ENCODE results near the gene PHETA1.
"Not testable (repeated sequence)": the region's sequence is repeated elsewhere in the genome, so short reads cannot be mapped to it uniquely, and the experiment has no call there.

PHETA1 gene

DNA sequence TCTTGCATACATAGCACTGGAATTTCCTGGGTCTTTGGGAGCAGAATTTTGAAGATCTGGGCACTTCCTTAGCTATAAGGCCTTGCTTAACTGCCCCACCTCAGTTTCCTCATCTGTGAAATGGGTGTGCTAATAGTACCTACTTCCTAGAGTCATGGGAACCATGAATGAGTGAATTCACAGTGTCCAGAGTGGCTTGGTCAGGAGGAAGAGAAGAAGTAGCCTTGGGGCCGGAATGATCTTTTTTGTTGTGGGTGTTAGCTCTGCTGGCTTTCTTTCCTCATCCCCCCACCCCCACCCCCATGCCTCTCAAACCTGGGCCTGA is 39.2 kb upstream of the PHETA1 start:
- H3K9me3 Mint-ChIP-seq, result no peaks in the 10 kb centered on the region
- H3K36me3 Mint-ChIP-seq, result no peaks in the 10 kb centered on the region
- H3K27ac Mint-ChIP-seq, result peak overlapping the region; percentile 76
- peak overlapping the region; percentile 90 for H3K4me3 Mint-ChIP-seq
- H3K27me3 Mint-ChIP-seq, result no peaks in the 10 kb centered on the region
- peaks cover 61% of the 10 kb centered on the region for H3K4me1 Mint-ChIP-seq

DNA sequence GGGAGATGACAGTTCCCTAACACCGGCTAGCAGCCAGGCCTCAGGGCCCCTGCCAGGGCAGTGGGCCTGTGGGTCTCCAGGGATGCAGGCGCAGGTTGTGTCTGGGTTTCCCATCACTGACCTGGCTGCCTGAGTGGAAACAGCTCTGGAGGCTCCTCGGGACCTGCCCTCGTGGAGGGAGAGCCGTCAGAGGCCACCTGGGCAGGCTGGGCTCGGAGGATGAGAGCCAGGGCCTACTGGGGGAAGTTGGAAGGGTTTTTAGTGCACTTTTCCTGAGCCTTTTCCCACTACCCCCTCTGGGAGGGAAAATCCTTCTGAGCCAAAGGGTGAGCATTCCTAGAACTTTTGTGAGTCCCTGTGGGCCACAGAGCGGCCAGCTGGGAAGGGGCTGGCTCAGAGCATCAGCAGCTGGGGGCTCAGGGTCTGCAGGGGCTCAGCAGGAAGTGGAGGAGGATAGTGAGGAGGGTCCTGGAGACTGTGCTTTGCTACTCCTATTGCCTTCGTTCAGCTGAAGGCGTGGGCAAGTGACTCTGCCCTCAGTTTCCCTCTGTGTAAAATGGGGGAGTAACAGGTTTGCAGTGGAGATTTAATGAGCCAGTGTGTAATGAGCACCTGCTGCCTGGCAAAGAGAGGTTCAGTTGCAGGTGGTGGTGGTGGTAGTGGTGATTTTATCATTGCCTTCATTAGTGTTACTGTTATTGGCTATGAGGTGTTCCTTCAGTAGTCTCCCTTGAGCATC is 38.7 kb upstream of the PHETA1 start:
- no peaks in the 10 kb centered on the region for H3K36me3 Mint-ChIP-seq
- no peaks in the 10 kb centered on the region for H3K9me3 Mint-ChIP-seq
- no peaks in the 10 kb centered on the region for H3K27me3 Mint-ChIP-seq
- peaks cover 60% of the 10 kb centered on the region for H3K4me1 Mint-ChIP-seq
- H3K4me3 Mint-ChIP-seq, result peak overlapping the region; percentile 90
- H3K27ac Mint-ChIP-seq, result peak overlapping the region; percentile 76

DNA sequence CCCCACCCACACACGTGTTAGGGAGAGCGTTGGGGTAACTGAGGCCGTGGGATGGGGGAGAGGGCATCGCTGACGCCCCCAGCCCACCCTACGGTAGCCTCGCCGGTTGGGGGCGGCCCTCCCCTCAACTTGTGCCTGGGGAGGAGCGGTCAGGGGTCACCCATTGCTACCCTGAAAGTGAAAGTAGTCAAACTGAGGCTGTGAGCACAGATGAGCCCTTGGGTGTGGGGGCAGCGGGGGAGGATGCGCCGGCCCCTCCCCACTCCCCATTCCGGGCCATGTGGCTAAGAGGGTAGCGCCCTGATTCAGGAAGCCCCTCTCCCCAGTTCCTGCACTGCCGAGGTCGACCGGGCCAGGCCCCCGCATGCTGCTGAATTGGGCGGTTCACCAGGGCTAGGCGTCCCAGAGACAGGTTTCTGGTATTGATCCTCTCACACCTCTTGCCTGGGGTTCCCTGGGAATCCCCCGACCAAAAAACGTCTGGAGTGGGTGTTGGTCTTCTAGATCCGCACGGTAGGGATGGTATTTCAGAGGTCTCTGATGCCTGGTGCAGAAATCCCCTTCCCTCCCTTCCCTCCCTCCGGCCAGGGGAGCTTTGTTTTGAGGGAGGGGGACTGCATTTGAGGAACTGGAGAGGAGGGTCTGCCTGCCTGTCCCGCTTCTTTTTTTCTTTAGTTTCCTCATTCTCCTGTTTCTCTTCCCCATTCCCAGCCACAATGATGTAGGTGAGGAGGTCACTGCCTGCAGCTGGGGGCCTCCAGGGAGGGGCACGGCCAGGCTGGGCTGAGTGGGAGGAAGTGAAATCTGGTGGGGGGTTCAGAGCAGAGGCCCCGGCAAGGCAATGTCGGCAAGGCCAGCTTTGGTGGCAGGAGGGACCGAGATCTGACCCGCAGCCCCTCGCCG is 37.8 kb upstream of the PHETA1 start:
- Mint-ChIP-seq H3K4me3 (peak overlapping the region; percentile 90), H3K9me3 (no peaks in the 10 kb centered on the region), H3K27ac (peak overlapping the region; percentile 79), H3K36me3 (no peaks in the 10 kb centered on the region), H3K27me3 (no peaks in the 10 kb centered on the region), H3K4me1 (peaks cover 52% of the 10 kb centered on the region)

DNA sequence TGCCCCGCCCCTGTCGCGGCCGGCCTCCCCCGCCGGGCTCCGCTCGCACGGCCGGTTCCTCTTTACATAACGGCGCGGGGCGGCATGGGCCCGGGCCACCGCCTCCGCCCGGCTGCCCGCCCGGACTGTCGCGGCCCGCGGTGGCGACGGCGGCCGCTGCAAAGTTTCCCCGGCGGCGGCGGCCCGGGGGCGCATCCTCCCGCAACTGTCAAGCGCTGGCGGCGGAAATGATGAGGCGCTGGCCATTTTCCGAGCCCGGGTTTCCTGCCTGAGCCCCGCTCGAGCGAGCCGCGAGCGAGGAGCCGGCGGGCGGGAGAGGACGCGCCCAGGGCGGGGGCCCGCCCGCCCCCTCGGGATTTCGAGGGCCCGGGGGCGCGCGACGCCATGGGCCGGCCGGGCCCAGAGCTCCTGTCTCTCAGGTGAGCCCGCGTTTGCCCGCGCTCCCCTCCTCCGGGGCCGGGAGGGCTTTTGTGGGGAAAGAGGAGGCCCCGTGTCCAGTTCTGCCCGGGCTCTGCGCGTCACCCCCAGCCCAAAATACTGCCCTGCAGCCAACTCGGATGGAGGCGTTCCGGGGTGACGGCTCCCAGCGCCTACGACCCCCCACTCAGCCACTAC is 37.1 kb upstream of the PHETA1 start, which contains the start of gene SH2B3:
Gene SH2B3, plus strand, starts transcription at position 65 of the 615 bp plus-strand sequence. CDS start 12,223 bp downstream, outside the sequence.
- peaks cover 50% of the 10 kb centered on the region for H3K4me1 Mint-ChIP-seq
- H3K4me3 Mint-ChIP-seq, result peak within 1 kb of the TSS; percentile 96
- no peaks in the 10 kb centered on the region for H3K9me3 Mint-ChIP-seq
- peak within 1 kb of the TSS; percentile 99 for H3K27ac Mint-ChIP-seq
- no peaks in the 10 kb centered on the region for H3K36me3 Mint-ChIP-seq
- H3K27me3 Mint-ChIP-seq, result no peaks in the 10 kb centered on the region

DNA sequence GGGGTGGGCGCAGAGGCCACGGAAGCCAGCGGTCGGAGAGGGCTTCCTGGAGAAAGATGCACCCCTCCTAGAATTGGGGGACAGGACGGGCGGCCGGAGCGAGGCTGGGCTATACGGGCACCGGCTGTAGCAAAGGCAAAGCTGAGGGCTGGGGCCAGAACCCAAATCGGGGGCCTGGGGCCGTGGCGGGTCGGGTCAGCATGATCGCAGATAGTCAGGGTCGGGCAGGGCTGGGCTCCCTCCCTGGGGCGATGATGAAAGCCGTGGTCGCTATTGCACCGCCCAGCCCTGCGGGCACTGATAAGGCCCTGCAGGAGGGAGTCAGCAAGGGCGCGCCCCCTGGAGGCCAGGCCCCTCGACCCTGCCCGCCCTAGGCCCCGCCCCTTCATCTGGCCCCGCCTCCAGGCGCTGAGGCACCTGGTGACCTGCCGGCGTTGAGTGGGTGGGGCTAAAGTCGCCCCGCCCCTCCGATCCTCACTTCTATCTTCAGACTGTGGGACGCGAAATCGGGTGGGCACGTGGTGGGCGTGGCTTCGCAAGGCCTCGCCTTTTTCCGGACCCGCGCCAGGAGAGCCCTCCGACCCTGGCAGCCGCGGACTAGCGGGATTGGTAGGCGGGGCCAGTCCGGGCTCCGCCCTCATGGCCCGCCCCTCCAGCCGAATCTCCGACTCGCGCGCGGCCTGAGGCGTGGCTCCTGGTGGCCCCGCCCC is 36.4 kb upstream of the PHETA1 start:
- Mint-ChIP-seq H3K36me3 (no peaks in the 10 kb centered on the region), H3K27me3 (no peaks in the 10 kb centered on the region), H3K4me3 (peak overlapping the region; percentile 96), H3K9me3 (no peaks in the 10 kb centered on the region), H3K4me1 (peaks cover 44% of the 10 kb centered on the region), H3K27ac (peak overlapping the region; percentile 99)

DNA sequence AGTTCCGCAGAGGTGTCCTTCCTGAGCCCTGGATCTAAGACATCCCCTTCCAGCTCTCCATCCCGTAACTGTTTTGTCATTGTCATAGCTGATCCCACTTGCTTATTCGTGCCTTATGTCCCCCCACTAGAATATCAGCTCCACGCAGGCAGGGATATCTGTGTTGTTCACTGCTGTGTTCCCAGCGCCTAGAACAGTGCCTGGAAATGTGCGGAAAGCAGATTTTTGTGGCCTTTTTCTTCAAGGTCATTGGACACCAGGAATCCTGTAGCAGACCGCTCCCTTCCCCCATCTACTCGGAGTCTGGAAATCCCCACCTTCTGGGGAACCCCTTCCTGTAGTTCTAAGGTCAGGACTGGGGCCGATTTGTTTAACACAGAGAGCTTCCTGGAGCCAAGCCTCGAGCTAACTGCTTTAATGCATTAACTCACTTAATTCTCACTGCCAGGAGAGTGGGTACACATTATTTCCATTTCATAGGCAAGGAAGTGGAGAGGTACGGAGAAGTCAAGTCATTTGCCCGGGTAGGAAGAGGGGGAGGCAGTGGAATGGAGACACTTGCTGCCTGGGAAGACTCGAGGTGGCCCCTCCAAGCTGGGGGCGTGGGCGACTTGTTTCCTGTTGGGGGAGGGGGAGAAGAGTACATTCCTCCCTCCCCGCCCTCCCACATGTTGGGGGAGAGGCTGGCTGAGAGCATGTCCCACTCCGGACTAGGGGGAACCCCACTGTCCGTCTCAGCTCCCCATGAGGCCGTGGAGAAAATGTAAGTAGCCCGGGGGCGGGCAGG is 35.7 kb upstream of the PHETA1 start:
- Mint-ChIP-seq H3K4me3 (peak overlapping the region; percentile 96), H3K4me1 (peaks cover 48% of the 10 kb centered on the region), H3K27ac (peak overlapping the region; percentile 99), H3K27me3 (no peaks in the 10 kb centered on the region), H3K36me3 (no peaks in the 10 kb centered on the region), H3K9me3 (no peaks in the 10 kb centered on the region)

DNA sequence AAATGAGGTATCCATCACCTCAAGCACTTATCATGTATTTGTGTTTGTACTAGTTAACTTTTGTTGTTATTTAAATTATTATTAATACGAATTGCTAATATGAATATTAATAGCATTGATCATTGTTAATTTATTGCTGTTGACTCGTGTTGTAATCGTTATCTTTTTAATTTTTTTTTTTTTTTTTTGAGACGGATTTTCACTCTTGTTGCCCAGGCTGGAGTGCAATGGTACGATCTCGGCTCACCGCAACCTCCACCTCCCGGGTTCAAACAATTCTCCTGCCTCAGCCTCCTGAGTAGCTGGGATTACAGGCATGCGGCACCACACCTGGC is 33.6 kb upstream of the PHETA1 start:
- not testable (repeated sequence) for H3K27me3 Mint-ChIP-seq, H3K27ac Mint-ChIP-seq, H3K9me3 Mint-ChIP-seq, H3K4me3 Mint-ChIP-seq, H3K36me3 Mint-ChIP-seq
- peaks cover 43% of the 10 kb centered on the region for H3K4me1 Mint-ChIP-seq

DNA sequence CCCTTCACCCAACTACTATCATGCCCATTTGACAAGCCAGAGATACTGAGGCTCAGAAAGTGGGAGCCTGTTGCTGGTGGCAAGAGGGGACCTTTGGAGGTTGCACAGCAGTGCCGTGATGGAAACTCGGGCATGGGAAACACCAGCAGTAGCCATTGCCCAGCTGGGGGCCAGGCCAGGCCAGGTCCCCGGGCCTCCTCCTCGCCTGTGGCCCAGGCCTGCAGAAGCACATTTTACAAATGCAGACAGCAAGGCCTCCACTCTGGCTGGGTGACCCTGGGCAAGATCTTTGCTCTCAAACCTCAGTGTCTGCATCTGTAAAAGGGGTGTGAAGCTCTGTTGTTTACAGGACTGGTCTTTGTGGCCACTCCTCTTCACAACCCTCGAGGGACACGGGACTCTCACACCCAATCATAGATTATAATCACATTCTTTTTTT is 32.3 kb upstream of the PHETA1 start:
- no peaks in the 10 kb centered on the region for H3K9me3 Mint-ChIP-seq
- H3K27ac Mint-ChIP-seq, result no peak overlapping the region
- no peaks in the 10 kb centered on the region for H3K27me3 Mint-ChIP-seq
- no peak overlapping the region for H3K4me3 Mint-ChIP-seq
- H3K4me1 Mint-ChIP-seq, result peaks cover 52% of the 10 kb centered on the region
- H3K36me3 Mint-ChIP-seq, result no peaks in the 10 kb centered on the region

DNA sequence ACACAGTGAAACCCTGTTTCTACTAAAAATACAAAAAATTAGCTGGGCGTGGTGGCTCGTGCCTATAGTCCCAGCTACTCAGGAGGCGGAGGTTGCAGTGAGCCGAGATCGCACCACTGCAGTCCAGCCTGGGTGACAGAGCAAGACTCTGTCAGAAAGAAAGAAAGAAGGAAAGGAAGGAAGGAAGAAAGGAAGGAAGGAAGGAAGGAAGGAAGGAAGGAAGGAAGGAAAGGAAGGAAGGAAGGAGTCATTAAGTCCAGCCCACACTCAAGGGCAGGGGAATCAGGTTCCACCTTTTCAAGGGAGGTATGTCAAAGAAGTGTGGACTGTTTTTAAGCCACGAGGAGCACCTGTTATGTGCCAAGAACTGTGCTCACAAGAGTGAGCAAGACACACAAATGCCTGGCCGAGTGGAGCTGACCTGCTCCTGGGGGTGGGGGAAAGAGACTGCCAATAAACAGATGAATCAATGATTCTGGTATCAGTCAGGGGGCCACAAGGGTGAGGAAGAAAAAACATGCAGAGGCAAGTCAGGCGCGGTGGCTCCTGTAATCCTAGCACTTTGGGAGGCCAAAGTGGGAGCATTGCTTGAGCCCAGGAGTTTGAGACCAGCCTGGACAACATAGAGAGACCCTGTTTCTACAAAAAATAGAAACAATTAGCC is 31.0 kb upstream of the PHETA1 start:
- Mint-ChIP-seq H3K27ac (peak overlapping the region; percentile 89), H3K4me1 (peaks cover 51% of the 10 kb centered on the region), H3K4me3 (peak overlapping the region; percentile 24)
- H3K9me3 Mint-ChIP-seq, H3K36me3 Mint-ChIP-seq, H3K27me3 Mint-ChIP-seq: not testable (repeated sequence)

DNA sequence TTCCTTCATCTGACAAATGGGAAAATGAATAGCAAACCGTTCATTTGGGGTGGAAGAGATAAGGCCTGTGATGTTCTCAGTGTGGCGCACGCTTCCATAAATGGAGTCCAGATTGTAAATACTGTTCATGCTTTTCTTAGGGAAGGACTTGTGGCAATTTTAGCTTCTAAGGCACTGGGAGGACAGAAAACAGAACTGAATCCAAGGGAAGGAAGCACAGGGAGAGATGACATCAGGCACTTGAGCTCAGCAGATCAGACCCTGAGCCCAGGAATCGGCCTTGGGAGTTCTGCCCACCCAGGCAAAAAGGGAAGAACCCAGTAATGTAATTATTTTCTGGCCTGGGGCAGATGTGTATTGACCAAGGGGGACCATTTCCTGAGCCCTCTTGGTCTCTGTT is 29.6 kb upstream of the PHETA1 start:
- Mint-ChIP-seq H3K9me3 (no peaks in the 10 kb centered on the region), H3K4me1 (peaks cover 39% of the 10 kb centered on the region), H3K27me3 (no peaks in the 10 kb centered on the region), H3K36me3 (no peaks in the 10 kb centered on the region), H3K4me3 (no peak overlapping the region), H3K27ac (peak overlapping the region; percentile 13)

DNA sequence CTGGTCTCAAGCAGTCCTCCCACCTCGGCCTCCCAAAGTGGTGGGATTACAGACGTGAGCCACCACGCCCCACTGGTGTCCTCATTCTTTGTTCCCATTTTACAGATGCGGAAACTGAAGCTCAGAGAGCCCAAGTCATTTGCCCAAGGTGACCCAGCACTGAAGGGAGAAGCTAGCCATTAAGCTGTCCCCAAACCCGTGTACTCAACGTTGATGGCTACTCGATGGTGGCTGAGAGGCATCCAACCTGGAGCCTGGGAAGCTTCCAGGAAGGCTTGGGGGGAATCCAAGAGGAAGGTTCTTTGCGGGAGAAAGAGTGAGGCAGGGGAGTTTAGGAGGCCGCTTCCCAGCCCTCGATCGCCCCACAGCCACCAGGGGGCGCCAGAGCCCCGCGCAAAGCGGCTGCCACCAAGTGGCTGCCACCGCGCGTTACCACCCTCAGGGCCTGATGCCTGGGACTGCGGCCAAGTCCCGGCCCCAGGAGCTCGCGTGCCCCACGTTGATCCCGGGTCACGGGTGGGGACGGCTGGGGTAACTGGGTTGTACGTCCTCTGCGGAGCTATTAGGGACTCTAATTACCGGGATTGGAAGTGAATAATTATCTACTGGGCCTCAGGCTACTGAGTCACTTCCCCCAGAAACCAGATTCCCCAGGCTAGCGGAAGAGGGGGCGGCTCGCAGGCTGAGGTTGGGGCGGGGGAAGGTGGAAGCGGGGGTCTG is 28.0 kb upstream of the PHETA1 start:
- Mint-ChIP-seq H3K27ac (peak overlapping the region; percentile 74), H3K4me3 (peak overlapping the region; percentile 77), H3K27me3 (no peaks in the 10 kb centered on the region), H3K9me3 (no peaks in the 10 kb centered on the region), H3K36me3 (no peaks in the 10 kb centered on the region), H3K4me1 (peaks cover 30% of the 10 kb centered on the region)

DNA sequence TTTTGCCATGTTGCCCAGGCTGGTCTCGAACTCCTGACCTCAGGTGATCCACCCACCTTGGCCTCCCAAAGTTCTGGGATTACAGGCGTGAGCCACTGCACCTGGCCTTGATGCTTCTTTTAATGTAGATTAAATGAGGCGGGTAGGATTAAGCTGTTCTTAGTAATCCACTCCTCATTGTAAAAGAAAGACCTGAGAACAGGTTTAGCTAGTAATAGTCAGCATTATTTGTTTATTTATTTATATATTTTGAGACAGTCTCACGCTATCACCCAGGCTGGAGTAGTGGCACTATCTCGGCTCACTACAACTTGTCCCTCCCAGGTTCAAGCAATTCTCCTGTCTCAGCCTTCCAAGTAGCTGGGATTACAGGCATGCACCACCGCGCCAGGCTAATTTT is 27.4 kb upstream of the PHETA1 start:
- H3K27ac Mint-ChIP-seq, H3K27me3 Mint-ChIP-seq, H3K9me3 Mint-ChIP-seq, H3K36me3 Mint-ChIP-seq, H3K4me3 Mint-ChIP-seq: not testable (repeated sequence)
- H3K4me1 Mint-ChIP-seq, result peaks cover 30% of the 10 kb centered on the region

DNA sequence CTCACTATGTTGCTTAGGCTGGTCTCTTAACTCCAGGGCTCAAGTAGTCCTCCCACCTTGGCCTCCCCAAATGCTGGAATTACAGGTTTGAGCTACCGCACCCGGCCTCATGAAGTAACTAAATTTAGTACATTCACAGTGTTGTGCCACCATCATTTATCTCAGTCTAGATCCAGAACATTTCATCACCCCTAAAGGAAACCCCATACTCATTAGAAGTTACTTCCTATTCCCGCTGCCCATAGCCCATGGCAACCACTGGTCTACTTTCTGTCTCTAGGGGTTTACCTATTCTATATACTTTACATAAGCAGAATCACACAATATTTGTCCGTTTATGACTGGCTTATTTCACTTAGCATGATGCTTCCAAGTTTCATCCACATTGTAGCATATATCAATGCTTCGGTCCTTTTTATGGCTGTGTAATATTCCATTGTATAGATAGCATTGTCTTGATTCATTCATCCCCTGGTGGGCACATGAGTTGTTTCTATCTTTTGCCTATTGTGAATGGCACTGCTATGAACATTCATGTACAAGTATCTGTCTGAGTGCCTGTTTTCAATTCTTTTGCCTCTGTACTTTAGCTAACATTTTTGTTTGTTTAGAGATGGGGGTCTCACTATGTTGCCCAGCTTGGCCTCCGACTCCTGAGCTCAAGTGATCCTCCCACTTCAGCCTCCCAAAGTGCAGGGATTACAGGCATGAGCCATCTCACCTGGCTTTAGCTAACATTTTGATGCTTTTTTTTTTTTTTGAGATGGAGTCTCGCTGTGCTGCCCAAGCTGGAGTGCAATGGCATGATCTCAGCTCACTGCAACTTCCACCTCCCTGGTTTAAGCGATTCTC is 26.7 kb upstream of the PHETA1 start:
- no peaks in the 10 kb centered on the region for H3K36me3 Mint-ChIP-seq
- no peaks in the 10 kb centered on the region for H3K9me3 Mint-ChIP-seq
- no peaks in the 10 kb centered on the region for H3K27me3 Mint-ChIP-seq
- no peak overlapping the region for H3K27ac Mint-ChIP-seq
- peaks cover 30% of the 10 kb centered on the region for H3K4me1 Mint-ChIP-seq
- no peak overlapping the region for H3K4me3 Mint-ChIP-seq

Measured in activated naive CD4-positive, alpha-beta T cell treated with anti-CD3 and anti-CD28 coated beads, Interleukin-2, amount 50 U/mL, for 24 hours (primary cell).